ENCODE data around the gene FAM170B.

Gene FAM170B

DNA sequence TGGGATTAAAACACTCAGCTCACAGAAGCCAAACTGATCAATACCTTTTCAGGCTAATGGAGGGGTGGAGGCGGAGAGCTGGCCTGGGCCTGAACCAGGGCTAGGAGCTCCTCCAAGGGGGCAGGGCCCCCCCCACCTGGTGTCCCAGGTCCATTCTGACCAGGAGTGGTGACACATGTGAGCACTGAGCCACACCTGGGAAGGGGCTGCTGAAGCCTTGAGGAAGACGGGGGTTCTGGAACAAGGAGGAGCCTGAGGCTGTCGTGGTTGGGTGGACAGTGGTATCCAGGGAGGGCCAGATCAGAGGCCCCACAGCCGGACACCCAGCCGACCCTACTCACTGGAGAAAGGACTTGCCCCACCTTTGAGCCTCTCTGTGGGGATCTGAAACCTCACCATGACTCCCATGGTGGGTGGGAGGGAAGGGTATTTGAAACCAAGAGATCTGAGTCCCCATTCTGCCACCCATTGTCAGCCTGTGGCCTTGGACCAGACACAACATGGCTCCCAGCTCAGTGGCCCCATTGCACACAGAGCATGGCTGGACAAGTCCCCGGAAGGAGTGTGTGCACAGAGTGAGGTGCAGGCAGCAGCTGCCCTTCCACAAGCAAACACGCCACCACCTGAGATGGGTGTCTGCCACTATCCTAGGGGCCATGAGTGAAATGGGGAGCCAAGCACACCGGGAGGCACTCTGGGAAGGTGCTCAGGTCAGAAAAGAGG is 41.9 kb upstream of the FAM170B start:
- no peak overlapping the region for H2BK15ac ChIP-seq (ENCODE audit: low read length)
- no peak overlapping the region for H2AK5ac ChIP-seq (ENCODE audit: low read depth, low read length)
- no peak overlapping the region for H3K9ac ChIP-seq (ENCODE audit: low read depth, low read length, poor library complexity)
- H4K91ac ChIP-seq (ENCODE audit: low read depth, low read length, poor library complexity), result no peak overlapping the region
- no peak overlapping the region for H2BK120ac ChIP-seq (ENCODE audit: low read depth, low read length)
- no peak overlapping the region for H4K8ac ChIP-seq (ENCODE audit: low read depth, low read length)
- no peak overlapping the region for H2BK12ac ChIP-seq (ENCODE audit: low read length)
- no peak overlapping the region for H2BK5ac ChIP-seq (ENCODE audit: low read length)
- no peaks in the 10 kb centered on the region for H3K36me3 ChIP-seq (replicated peaks in 1 of 2; ENCODE audit: control insufficient read depth in 2 of 2, insufficient read depth in 2 of 2, low read length in 2 of 2)
- no CpG with 5 or more reads among the region's 8 CpGs for whole genome bisulfite sequencing, 2 donors (ENCODE audit: extremely low coverage in 2 of 2, insufficient read length in 2 of 2, insufficient replicate concordance in 1 of 2)
- H3K4me3 ChIP-seq (ENCODE audit: low read length in 2 of 2), result no peak overlapping the region
- no peak overlapping the region for H3K4ac ChIP-seq (ENCODE audit: low read length)
- peak overlapping the region; percentile 1 for H3K18ac ChIP-seq (ENCODE audit: low read length)
- H3K9me3 ChIP-seq (replicated peaks in 1 of 2; ENCODE audit: control insufficient read depth in 2 of 2, insufficient read depth in 1 of 2, low read depth in 1 of 2, low read length in 2 of 2), result no peaks in the 10 kb centered on the region
- no peak overlapping the region for H3K4me2 ChIP-seq (ENCODE audit: insufficient read depth, low read length, poor library complexity, severe bottlenecking)
- no peaks in the 10 kb centered on the region for H3K27me3 ChIP-seq (ENCODE audit: control insufficient read depth in 3 of 3, insufficient read depth in 3 of 3, low read depth in 1 of 3, low read length in 3 of 3)
- peaks cover 0 to 4% of the 10 kb centered on the region in 2 donors for H3K4me1 ChIP-seq (ENCODE audit: control insufficient read depth in 2 of 2, insufficient read depth in 1 of 2, low read depth in 1 of 2, low read length in 2 of 2)
- DNase-seq (ENCODE audit: low spot score), result no peak
- peak overlapping the region; percentile 10 for H3K14ac ChIP-seq (ENCODE audit: low read length)
- H2AFZ ChIP-seq (ENCODE audit: low read length), result no peak overlapping the region
- no peak overlapping the region for H3K23ac ChIP-seq (ENCODE audit: low read depth, low read length, poor library complexity)
- no peaks in the 10 kb centered on the region for H3K79me1 ChIP-seq (ENCODE audit: low read depth, low read length)
- H3K27ac ChIP-seq (replicated peaks; ENCODE audit: low read length), result no peak overlapping the region

DNA sequence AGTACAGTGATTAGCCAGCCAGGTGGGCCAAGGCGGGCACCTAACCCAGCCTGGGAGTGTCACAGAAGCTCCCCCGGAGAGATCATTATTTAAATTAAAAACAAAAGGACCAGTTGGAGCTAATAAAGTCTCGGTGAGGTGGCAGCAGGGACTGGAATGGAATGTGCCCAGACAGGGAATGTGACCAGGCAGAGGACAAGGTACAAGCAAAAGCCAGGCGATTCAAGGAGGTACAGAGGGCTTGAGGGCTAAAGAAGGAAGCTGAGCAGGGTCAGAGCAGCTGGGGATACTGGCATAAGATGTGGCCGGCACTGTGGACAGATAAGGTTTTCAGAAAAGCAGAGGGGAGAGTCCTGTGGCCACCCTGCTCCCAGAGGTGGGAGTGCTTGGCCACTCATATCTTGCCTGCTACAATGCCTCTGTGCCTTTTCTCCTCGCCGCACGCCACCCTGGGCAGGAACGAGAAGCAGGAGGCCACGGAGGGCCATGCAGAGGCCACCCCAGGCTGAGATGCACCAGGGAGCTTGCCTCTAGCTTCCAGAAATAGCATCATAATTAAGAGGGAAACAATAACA is 41.2 kb upstream of the FAM170B start:
- Histone ChIP-seq H4K8ac (ENCODE audit: low read depth, low read length) (no peak overlapping the region), H3K9me3 (replicated peaks in 1 of 2; ENCODE audit: control insufficient read depth in 2 of 2, insufficient read depth in 1 of 2, low read depth in 1 of 2, low read length in 2 of 2) (no peaks in the 10 kb centered on the region)

DNA sequence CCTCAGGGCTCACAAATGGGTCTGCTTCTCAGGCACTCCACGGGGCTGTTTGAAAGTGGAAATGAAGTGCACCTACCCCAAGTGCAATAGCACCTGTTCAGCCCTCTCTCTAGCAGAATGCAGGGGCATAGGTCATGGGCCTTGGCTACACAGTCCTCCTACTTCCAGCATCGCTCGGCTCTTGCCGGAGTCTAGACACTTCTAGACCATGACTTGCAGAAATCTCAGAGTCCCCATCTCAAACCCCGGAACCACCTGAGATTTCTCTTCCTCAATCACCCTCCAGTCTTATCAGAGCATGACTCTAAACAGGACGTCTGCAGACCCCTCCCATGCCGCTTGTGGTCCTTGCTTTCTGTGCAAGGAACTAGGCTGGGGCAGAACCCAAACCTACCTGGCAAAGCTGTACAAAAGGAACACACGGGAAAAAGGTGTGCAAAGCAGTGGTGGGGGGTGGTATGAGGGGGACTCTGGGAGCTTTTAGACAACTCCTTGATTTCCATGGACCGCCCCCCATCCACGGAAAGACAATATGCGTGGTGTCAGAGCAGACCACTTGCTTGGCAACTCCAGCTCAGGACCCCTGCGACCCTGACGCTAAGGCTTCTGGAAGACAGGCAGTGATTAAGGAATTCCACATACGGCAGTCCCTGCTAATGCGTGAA is 40.6 kb upstream of the FAM170B start:
- Histone ChIP-seq H3K36me3 (replicated peaks in 1 of 2; ENCODE audit: control insufficient read depth in 2 of 2, insufficient read depth in 2 of 2, low read length in 2 of 2) (no peaks in the 10 kb centered on the region), H3K4me1 (ENCODE audit: control insufficient read depth in 2 of 2, insufficient read depth in 1 of 2, low read depth in 1 of 2, low read length in 2 of 2) (peaks cover 0 to 4% of the 10 kb centered on the region in 2 donors), H2BK5ac (ENCODE audit: low read length) (no peak overlapping the region), H2BK120ac (ENCODE audit: low read depth, low read length) (no peak overlapping the region), H4K8ac (ENCODE audit: low read depth, low read length) (no peak overlapping the region), H2AFZ (ENCODE audit: low read length) (no peak overlapping the region), H2BK12ac (ENCODE audit: low read length) (no peak overlapping the region), H3K18ac (ENCODE audit: low read length) (peak overlapping the region; percentile 30), H3K27ac (replicated peaks; ENCODE audit: low read length) (no peak overlapping the region), H3K4me3 (ENCODE audit: low read length in 2 of 2) (no peak overlapping the region), H3K9ac (ENCODE audit: low read depth, low read length, poor library complexity) (no peak overlapping the region), H2AK5ac (ENCODE audit: low read depth, low read length) (no peak overlapping the region), H2BK15ac (ENCODE audit: low read length) (no peak overlapping the region), H3K79me1 (ENCODE audit: low read depth, low read length) (no peaks in the 10 kb centered on the region), H4K91ac (ENCODE audit: low read depth, low read length, poor library complexity) (no peak overlapping the region), H3K4me2 (ENCODE audit: insufficient read depth, low read length, poor library complexity, severe bottlenecking) (no peak overlapping the region), H3K14ac (ENCODE audit: low read length) (no peak overlapping the region), H3K9me3 (replicated peaks in 1 of 2; ENCODE audit: control insufficient read depth in 2 of 2, insufficient read depth in 1 of 2, low read depth in 1 of 2, low read length in 2 of 2) (no peaks in the 10 kb centered on the region), H3K4ac (ENCODE audit: low read length) (no peak overlapping the region), H3K23ac (ENCODE audit: low read depth, low read length, poor library complexity) (no peak overlapping the region), H3K27me3 (ENCODE audit: control insufficient read depth in 3 of 3, insufficient read depth in 3 of 3, low read depth in 1 of 3, low read length in 3 of 3) (peaks cover 0 to 3% (median 0%) of the 10 kb centered on the region in 3 experiments)
- no CpG with 5 or more reads among the region's 15 CpGs for WGBS, 2 donors (ENCODE audit: extremely low coverage in 2 of 2, insufficient read length in 2 of 2, insufficient replicate concordance in 1 of 2)
- DNase-seq (ENCODE audit: low spot score), result no peak

More for the DNA sequence above, 41.2 kb upstream of the FAM170B start:
- H3K4me3 ChIP-seq (ENCODE audit: low read length in 2 of 2), result no peak overlapping the region
- H3K18ac ChIP-seq (ENCODE audit: low read length), result peak overlapping the region; percentile 22
- H3K4me2 ChIP-seq (ENCODE audit: insufficient read depth, low read length, poor library complexity, severe bottlenecking), result no peak overlapping the region
- H2BK120ac ChIP-seq (ENCODE audit: low read depth, low read length), result no peak overlapping the region
- H4K91ac ChIP-seq (ENCODE audit: low read depth, low read length, poor library complexity), result no peak overlapping the region
- no peak for DNase-seq (ENCODE audit: low spot score)
- H3K79me1 ChIP-seq (ENCODE audit: low read depth, low read length), result no peaks in the 10 kb centered on the region
- no peaks in the 10 kb centered on the region for H3K36me3 ChIP-seq (replicated peaks in 1 of 2; ENCODE audit: control insufficient read depth in 2 of 2, insufficient read depth in 2 of 2, low read length in 2 of 2)
- H3K4me1 ChIP-seq (ENCODE audit: control insufficient read depth in 2 of 2, insufficient read depth in 1 of 2, low read depth in 1 of 2, low read length in 2 of 2), result peaks cover 0 to 4% of the 10 kb centered on the region in 2 donors
- H3K23ac ChIP-seq (ENCODE audit: low read depth, low read length, poor library complexity), result no peak overlapping the region
- H3K9ac ChIP-seq (ENCODE audit: low read depth, low read length, poor library complexity), result no peak overlapping the region
- no peak overlapping the region for H2AFZ ChIP-seq (ENCODE audit: low read length)
- no peak overlapping the region for H2BK15ac ChIP-seq (ENCODE audit: low read length)
- no peaks in the 10 kb centered on the region for H3K27me3 ChIP-seq (ENCODE audit: control insufficient read depth in 3 of 3, insufficient read depth in 3 of 3, low read depth in 1 of 3, low read length in 3 of 3)
- no peak overlapping the region for H3K14ac ChIP-seq (ENCODE audit: low read length)
- WGBS, 2 donors (ENCODE audit: extremely low coverage in 2 of 2, insufficient read length in 2 of 2, insufficient replicate concordance in 1 of 2), result no CpG with 5 or more reads among the region's 10 CpGs
- no peak overlapping the region for H3K27ac ChIP-seq (replicated peaks; ENCODE audit: low read length)
- no peak overlapping the region for H2AK5ac ChIP-seq (ENCODE audit: low read depth, low read length)
- no peak overlapping the region for H2BK5ac ChIP-seq (ENCODE audit: low read length)
- no peak overlapping the region for H3K4ac ChIP-seq (ENCODE audit: low read length)
- H2BK12ac ChIP-seq (ENCODE audit: low read length), result no peak overlapping the region

DNA sequence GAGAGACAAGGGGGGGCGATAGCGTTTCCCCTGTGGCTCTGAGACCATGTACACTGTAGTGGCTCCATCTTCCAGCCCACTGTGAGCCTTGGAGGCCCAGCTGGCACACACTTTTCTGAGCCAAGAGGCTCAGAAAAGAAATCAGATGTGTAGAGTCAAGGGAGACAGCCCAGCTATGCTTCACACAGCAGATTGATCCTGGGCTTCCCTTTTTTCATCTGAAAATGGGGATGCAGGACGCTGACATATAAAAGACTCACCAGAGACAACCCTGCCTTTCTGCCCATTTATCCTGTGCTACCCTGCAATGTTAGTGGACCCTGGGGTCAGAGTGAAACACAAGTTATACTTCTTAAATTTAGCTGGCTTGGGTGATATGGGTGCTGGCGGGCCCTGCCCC is 40.0 kb upstream of the FAM170B start:
- H4K91ac ChIP-seq (ENCODE audit: low read depth, low read length, poor library complexity), result no peak overlapping the region
- no peaks in the 10 kb centered on the region for H3K9me3 ChIP-seq (replicated peaks in 1 of 2; ENCODE audit: control insufficient read depth in 2 of 2, insufficient read depth in 1 of 2, low read depth in 1 of 2, low read length in 2 of 2)
- no peak overlapping the region for H3K18ac ChIP-seq (ENCODE audit: low read length)
- no peak overlapping the region for H3K4me2 ChIP-seq (ENCODE audit: insufficient read depth, low read length, poor library complexity, severe bottlenecking)
- no CpG with 5 or more reads among the region's 4 CpGs for WGBS, 2 donors (ENCODE audit: extremely low coverage in 2 of 2, insufficient read length in 2 of 2, insufficient replicate concordance in 1 of 2)
- H3K23ac ChIP-seq (ENCODE audit: low read depth, low read length, poor library complexity), result no peak overlapping the region
- H2BK12ac ChIP-seq (ENCODE audit: low read length), result no peak overlapping the region
- peaks cover 0 to 4% of the 10 kb centered on the region in 2 donors for H3K4me1 ChIP-seq (ENCODE audit: control insufficient read depth in 2 of 2, insufficient read depth in 1 of 2, low read depth in 1 of 2, low read length in 2 of 2)
- no peak for DNase-seq (ENCODE audit: low spot score)
- no peaks in the 10 kb centered on the region for H3K79me1 ChIP-seq (ENCODE audit: low read depth, low read length)
- no peak overlapping the region for H3K4ac ChIP-seq (ENCODE audit: low read length)
- no peak overlapping the region for H2BK120ac ChIP-seq (ENCODE audit: low read depth, low read length)
- H3K9ac ChIP-seq (ENCODE audit: low read depth, low read length, poor library complexity), result no peak overlapping the region
- H2BK5ac ChIP-seq (ENCODE audit: low read length), result no peak overlapping the region
- no peak overlapping the region for H3K14ac ChIP-seq (ENCODE audit: low read length)
- H2AK5ac ChIP-seq (ENCODE audit: low read depth, low read length), result no peak overlapping the region
- no peaks in the 10 kb centered on the region for H3K36me3 ChIP-seq (replicated peaks in 1 of 2; ENCODE audit: control insufficient read depth in 2 of 2, insufficient read depth in 2 of 2, low read length in 2 of 2)
- H3K4me3 ChIP-seq (ENCODE audit: low read length in 2 of 2), result no peak overlapping the region
- peaks cover 0 to 3% (median 0%) of the 10 kb centered on the region in 3 experiments for H3K27me3 ChIP-seq (ENCODE audit: control insufficient read depth in 3 of 3, insufficient read depth in 3 of 3, low read depth in 1 of 3, low read length in 3 of 3)
- no peak overlapping the region for H2AFZ ChIP-seq (ENCODE audit: low read length)
- no peak overlapping the region for H4K8ac ChIP-seq (ENCODE audit: low read depth, low read length)
- no peak overlapping the region for H2BK15ac ChIP-seq (ENCODE audit: low read length)
- no peak overlapping the region for H3K27ac ChIP-seq (replicated peaks; ENCODE audit: low read length)
